Hepatocyte (in vitro differentiated cells): ENCODE data around the gene PTRHD1. TPM values are rescaled to one million over a fixed set of nuclear protein-coding genes. Genes with fewer than 3 reads are reported as not detected.

ENCODE experiments used
- DNase-seq: peaks from one replicate; pipeline ENCODE4 v3.0.0-alpha.2; 2016; ENCODE audit warnings: low spot score
- H2AFZ ChIP-seq: fragments of 200-600 bp; sonication (generic); 2 replicates; pipeline ENCODE4 v1.6.0; 2016; ENCODE audit warnings: antibody characterized with exemption, mild to moderate bottlenecking
- H3K27ac ChIP-seq: fragments of 200-600 bp; sonication (generic); 2 replicates; pipeline ENCODE4 v1.5.1; 2016; ENCODE audit warnings: mild to moderate bottlenecking
- H3K27me3 ChIP-seq: fragments of 200-600 bp; sonication (generic); 2 replicates; pipeline ENCODE4 v1.6.1; 2016
- H3K36me3 ChIP-seq: fragments of 200-600 bp; sonication (generic); replicated peaks from 2 replicates; pipeline ENCODE4 v1.5.1; 2016; ENCODE audit warnings: low read depth; ENCODE audit not compliant: insufficient read depth
- H3K4me1 ChIP-seq: fragments of 200-600 bp; sonication (generic); 2 replicates; pipeline ENCODE4 v1.5.1; 2016; ENCODE audit warnings: mild to moderate bottlenecking, moderate library complexity; ENCODE audit not compliant: insufficient read depth
- H3K4me2 ChIP-seq: fragments of 200-600 bp; sonication (generic); 2 replicates; pipeline ENCODE4 v1.6.0; 2016
- H3K4me3 ChIP-seq: fragments of 200-600 bp; sonication (generic); 2 replicates; pipeline ENCODE4 v1.5.1; 2016; ENCODE audit warnings: mild to moderate bottlenecking
- H3K79me2 ChIP-seq: fragments of 200-600 bp; sonication (generic); 2 replicates; pipeline ENCODE4 v1.6.0; 2017; ENCODE audit warnings: mild to moderate bottlenecking
- H3K9me2 ChIP-seq: fragments of 200-600 bp; sonication (generic); replicated peaks from 2 replicates; pipeline ENCODE4 v1.6.0; 2017; ENCODE audit warnings: mild to moderate bottlenecking; ENCODE audit not compliant: insufficient read depth
- H3K9me3 ChIP-seq: fragments of 200-600 bp; sonication (generic); 2 replicates; pipeline ENCODE4 v1.5.1; 2016; ENCODE audit warnings: low read depth, mild to moderate bottlenecking
- H4K20me1 ChIP-seq: fragments of 200-600 bp; sonication (generic); 2 replicates; pipeline ENCODE4 v1.6.0; 2016; ENCODE audit warnings: mild to moderate bottlenecking; ENCODE audit not compliant: insufficient read depth, poor library complexity, severe bottlenecking
- EZH2 ChIP-seq: fragments of 200-600 bp; sonication (generic); IDR thresholded peaks from 2 replicates; pipeline ENCODE4 v1.6.1; 2016; ENCODE audit warnings: antibody characterized with exemption, mild to moderate bottlenecking, borderline replicate concordance
- EZH2phosphoT487 ChIP-seq: fragments of 200-600 bp; sonication (generic); IDR thresholded peaks from one replicate; pipeline ENCODE4 v1.6.1; 2018; ENCODE audit warnings: antibody characterized with exemption, mild to moderate bottlenecking, low read depth, moderate library complexity; ENCODE audit not compliant: unreplicated experiment, severe bottlenecking
- WGBS: methylation state at CpG from one replicate; pipeline ENCODE4 v1.1.6; 2016; ENCODE audit warnings: low lambda C conversion rate; ENCODE audit errors: missing lambda C conversion rate; 5-methylcytosine and 5-hydroxymethylcytosine counted together
- polyA plus RNA-seq: library from polyadenylated mRNA; unstranded; fragments of >200 nt; fragmentation: Nextera tagmentation; extraction: Ambion mirVana; gene quantifications from 2 replicates; pipeline ENCODE4 v1.2.1, GENCODE V29; 2016
- total RNA-seq: library from RNA; depleted of rRNA; stranded (reverse); fragments of >200 nt; gene quantifications from 2 replicates; pipeline ENCODE4 v1.2.3, GENCODE V29; 2014
- TF ChIP-seq, protein P1 (sequence below): fragments of 200-600 bp; sonication (generic); IDR thresholded peaks from 2 replicates; pipeline ENCODE4 v1.5.1; 2016; ENCODE audit warnings: antibody characterized with exemption, mild to moderate bottlenecking; ENCODE audit not compliant: poor library complexity

PTRHD1 gene
- total and polyA plus RNA-seq, 2 experiments from 2014 or later: 47.8 to 61.1 TPM

DNA sequence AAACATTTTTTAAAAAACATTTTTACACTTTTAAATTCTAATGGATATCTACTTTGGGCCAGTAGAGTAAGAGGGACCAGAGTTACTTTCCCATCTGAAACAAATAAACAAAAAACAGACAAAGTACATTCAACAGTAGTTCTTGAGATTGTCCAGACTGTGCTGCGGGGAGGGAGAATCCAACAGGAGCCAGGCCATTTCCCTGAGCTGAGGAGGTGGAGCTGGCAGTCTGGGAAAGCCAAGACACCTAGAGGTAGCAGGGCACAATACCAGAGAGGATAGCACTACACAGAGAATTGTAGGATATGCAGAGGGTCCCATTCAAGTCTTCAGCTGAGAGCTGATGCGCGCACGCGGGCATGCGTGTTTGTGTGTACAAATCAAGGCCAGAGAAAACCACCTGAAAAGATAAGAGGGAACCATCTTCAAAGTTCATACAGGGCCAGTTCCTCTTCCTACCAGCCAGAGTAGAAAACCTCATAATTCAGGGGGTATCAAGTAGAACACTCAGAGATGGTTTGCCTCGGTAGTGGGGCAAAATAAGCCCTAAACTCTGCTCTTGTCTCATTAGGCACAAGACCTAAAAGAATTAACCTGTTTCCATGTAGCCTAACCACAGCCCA, 44.0 kb downstream of the PTRHD1 start:
- H3K27me3 ChIP-seq: no peaks in the 10 kb centered on the region
- no peaks in the 10 kb centered on the region for H3K4me1 ChIP-seq
- H3K36me3 ChIP-seq: peaks cover 4% of the 10 kb centered on the region
- no peak overlapping the region for H3K4me2 ChIP-seq
- no peak for TF ChIP-seq EZH2phosphoT487
- TF ChIP-seq, protein P1, sequence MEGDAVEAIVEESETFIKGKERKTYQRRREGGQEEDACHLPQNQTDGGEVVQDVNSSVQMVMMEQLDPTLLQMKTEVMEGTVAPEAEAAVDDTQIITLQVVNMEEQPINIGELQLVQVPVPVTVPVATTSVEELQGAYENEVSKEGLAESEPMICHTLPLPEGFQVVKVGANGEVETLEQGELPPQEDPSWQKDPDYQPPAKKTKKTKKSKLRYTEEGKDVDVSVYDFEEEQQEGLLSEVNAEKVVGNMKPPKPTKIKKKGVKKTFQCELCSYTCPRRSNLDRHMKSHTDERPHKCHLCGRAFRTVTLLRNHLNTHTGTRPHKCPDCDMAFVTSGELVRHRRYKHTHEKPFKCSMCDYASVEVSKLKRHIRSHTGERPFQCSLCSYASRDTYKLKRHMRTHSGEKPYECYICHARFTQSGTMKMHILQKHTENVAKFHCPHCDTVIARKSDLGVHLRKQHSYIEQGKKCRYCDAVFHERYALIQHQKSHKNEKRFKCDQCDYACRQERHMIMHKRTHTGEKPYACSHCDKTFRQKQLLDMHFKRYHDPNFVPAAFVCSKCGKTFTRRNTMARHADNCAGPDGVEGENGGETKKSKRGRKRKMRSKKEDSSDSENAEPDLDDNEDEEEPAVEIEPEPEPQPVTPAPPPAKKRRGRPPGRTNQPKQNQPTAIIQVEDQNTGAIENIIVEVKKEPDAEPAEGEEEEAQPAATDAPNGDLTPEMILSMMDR: no peak
- no peaks in the 10 kb centered on the region for H4K20me1 ChIP-seq
- H2AFZ ChIP-seq: no peak overlapping the region
- 90% methylated on average over 7 of the region's 7 CpGs for WGBS
- H3K9me2 ChIP-seq: no peaks in the 10 kb centered on the region
- H3K27ac ChIP-seq: no peak overlapping the region
- DNase-seq: no peak
- H3K79me2 ChIP-seq: no peaks in the 10 kb centered on the region
- H3K9me3 ChIP-seq: no peaks in the 10 kb centered on the region
- no peak overlapping the region for H3K4me3 ChIP-seq

DNA sequence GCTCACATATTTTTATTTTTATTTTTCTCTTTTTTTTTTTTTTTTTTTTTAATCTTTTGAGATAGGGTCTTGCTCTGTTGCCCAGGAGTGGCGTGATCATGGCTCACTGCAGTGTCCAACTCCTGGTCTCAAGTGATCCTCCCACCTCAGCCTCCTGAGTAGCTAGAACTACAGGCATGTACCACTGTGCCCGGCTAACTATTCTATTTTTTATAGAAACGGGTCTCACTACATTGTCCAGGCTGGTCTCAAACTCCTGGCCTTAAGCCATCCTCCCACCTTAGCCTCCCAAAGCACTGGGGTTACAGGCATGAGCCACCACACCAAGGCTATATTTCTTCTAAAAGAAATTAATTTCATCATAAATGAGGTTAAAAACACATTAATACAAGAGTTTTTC, 45.9 kb downstream of the PTRHD1 start:
- TF ChIP-seq EZH2 (no peak), EZH2phosphoT487 (no peak)
- Histone ChIP-seq H3K27ac (no peak overlapping the region), H2AFZ (no peak overlapping the region), H3K36me3 (peaks cover 4% of the 10 kb centered on the region), H3K27me3 (no peaks in the 10 kb centered on the region), H3K4me2 (no peak overlapping the region), H3K79me2 (no peaks in the 10 kb centered on the region), H3K9me3 (no peaks in the 10 kb centered on the region), H3K4me1 (no peaks in the 10 kb centered on the region), H3K9me2 (no peaks in the 10 kb centered on the region), H3K4me3 (no peak overlapping the region), H4K20me1 (no peaks in the 10 kb centered on the region)
- 100% methylated on average over 3 of the region's 3 CpGs for WGBS
- no peak for DNase-seq

- no peaks in the 10 kb centered on the region for H3K9me2 ChIP-seq
- no peaks in the 10 kb centered on the region for H3K4me1 ChIP-seq
- no peak overlapping the region for H3K4me3 ChIP-seq
- no peaks in the 10 kb centered on the region for H3K27me3 ChIP-seq
- no peak for DNase-seq
- H4K20me1 ChIP-seq: no peaks in the 10 kb centered on the region
- peaks cover 4% of the 10 kb centered on the region for H3K36me3 ChIP-seq
- TF ChIP-seq EZH2phosphoT487: no peak
- TF ChIP-seq EZH2: no peak
- TF ChIP-seq, protein P1: no peak
- no peak overlapping the region for H3K4me2 ChIP-seq
- no peaks in the 10 kb centered on the region for H3K79me2 ChIP-seq
- H3K9me3 ChIP-seq: no peaks in the 10 kb centered on the region
- no peak overlapping the region for H2AFZ ChIP-seq
- no peak overlapping the region for H3K27ac ChIP-seq
- 79% methylated on average over 2 of the region's 2 CpGs for WGBS
Measured at GRCh38 chr2:24745825-24746224, 47.4 kb downstream of the PTRHD1 start.

DNA sequence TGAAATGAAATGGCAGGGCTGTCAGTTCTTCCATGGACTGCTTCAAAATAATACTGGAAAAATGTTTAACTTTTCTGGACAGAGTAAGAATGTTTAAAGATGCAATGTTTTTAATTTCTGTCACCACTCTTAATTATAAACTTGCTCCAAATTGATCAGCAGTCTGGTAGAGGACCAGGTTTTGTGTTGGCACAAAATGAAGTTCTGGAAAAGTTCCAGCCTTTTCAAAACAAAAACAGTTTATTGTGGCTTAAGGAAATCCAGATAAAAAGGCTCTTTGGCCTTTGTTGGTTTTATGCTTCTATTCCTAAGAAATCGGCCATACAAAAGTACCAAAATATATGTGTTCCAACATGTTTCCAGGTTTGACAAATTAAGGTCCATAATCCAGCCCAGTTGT, 48.8 kb downstream of the PTRHD1 start:
- Histone ChIP-seq H3K9me3 (no peaks in the 10 kb centered on the region), H3K9me2 (no peaks in the 10 kb centered on the region), H3K4me3 (no peak overlapping the region), H3K27ac (peak overlapping the region; percentile 2), H3K36me3 (peaks cover 4% of the 10 kb centered on the region), H2AFZ (no peak overlapping the region), H3K4me1 (no peaks in the 10 kb centered on the region), H3K27me3 (no peaks in the 10 kb centered on the region), H3K4me2 (no peak overlapping the region), H3K79me2 (no peaks in the 10 kb centered on the region), H4K20me1 (no peaks in the 10 kb centered on the region)
- no peak for DNase-seq
- 67% methylated on average over 1 of the region's 1 CpG for WGBS
- TF ChIP-seq EZH2phosphoT487 (no peak), EZH2 (no peak)
- TF ChIP-seq, protein P1: no peak
